ENCODE results near the gene CNPY4. TPM values are rescaled to one million over a fixed set of nuclear protein-coding genes. Genes with fewer than 3 reads are reported as not detected.

CNPY4 gene
- total and polyA plus RNA-seq, 2 donors (not counting 3 experiments of a cell fraction or from before 2014, with no cell fraction given) = 28.6 to 33.7 TPM

GRCh38 chr7:100107890-100108289 is 11.5 kb upstream of the CNPY4 start:
- TF ChIP-seq, protein P1, sequence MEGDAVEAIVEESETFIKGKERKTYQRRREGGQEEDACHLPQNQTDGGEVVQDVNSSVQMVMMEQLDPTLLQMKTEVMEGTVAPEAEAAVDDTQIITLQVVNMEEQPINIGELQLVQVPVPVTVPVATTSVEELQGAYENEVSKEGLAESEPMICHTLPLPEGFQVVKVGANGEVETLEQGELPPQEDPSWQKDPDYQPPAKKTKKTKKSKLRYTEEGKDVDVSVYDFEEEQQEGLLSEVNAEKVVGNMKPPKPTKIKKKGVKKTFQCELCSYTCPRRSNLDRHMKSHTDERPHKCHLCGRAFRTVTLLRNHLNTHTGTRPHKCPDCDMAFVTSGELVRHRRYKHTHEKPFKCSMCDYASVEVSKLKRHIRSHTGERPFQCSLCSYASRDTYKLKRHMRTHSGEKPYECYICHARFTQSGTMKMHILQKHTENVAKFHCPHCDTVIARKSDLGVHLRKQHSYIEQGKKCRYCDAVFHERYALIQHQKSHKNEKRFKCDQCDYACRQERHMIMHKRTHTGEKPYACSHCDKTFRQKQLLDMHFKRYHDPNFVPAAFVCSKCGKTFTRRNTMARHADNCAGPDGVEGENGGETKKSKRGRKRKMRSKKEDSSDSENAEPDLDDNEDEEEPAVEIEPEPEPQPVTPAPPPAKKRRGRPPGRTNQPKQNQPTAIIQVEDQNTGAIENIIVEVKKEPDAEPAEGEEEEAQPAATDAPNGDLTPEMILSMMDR (IDR thresholded peaks at IDR 0.05; ENCODE audit: extremely low read depth in 1 of 2, insufficient read depth in 1 of 2, low read depth in 1 of 2, low read length in 2 of 2) = no peak
- TF ChIP-seq MYC (IDR thresholded peaks at IDR 0.05; ENCODE audit: low read depth, low read length) (no peak), POLR2A (IDR thresholded peaks at IDR 0.05; ENCODE audit: low read depth, low read length) (no peak), GATA2 (IDR thresholded peaks at IDR 0.05; ENCODE audit: insufficient read depth, insufficient read length, low read depth, low read length) (no peak)
- CTCF ChIA-PET = no interaction called here
- FAIRE-seq (no peak), DNase-seq (ENCODE audit: low read depth, low spot score) (no peak)
- no peaks in the 10 kb centered on the region for H4K20me1 ChIP-seq (replicated peaks; ENCODE audit: control insufficient read depth, extremely low read depth, insufficient read depth, low read length)
- intact Hi-C loops (cut with micrococcal nuclease) = loop anchor here (10.0 kb wide), 1 partner anchor 1017 kb away; the partner anchor contains the start of gene SERPINE1
- no TSS peak for BruUV-seq (replicated peaks)
- no peak overlapping the region for H3K9ac ChIP-seq (replicated peaks; ENCODE audit: extremely low read depth, insufficient read depth, low read length)
- no peaks in the 10 kb centered on the region for H3K27me3 ChIP-seq (ENCODE audit: control insufficient read depth in 2 of 2, insufficient read depth in 2 of 2, low read length in 2 of 2)
- H3K27ac ChIP-seq (ENCODE audit: insufficient read depth, low read depth, low read length) = no peak overlapping the region
- no peaks in the 10 kb centered on the region for H3K9me3 ChIP-seq (replicated peaks; ENCODE audit: control insufficient read depth, insufficient read depth, low read length)
- POLR2A ChIA-PET = no interaction called here
- no peak overlapping the region for H3K4me3 ChIP-seq (replicated peaks in 1 of 3; ENCODE audit: insufficient read depth in 1 of 3, low read depth in 1 of 3, low read length in 3 of 3)
- no peaks in the 10 kb centered on the region for H3K79me2 ChIP-seq (ENCODE audit: control insufficient read depth, insufficient read depth, low read length)
- H3K9me1 ChIP-seq (replicated peaks; ENCODE audit: control insufficient read depth, extremely low read depth, insufficient read depth, low read length) = no peaks in the 10 kb centered on the region
- dilution Hi-C loops (cut with MboI; ENCODE audit: extremely low pct_ligation_motif_present, low sequenced_read_pairs) = no loop called here
- no peak overlapping the region for H3K4me2 ChIP-seq (ENCODE audit: insufficient read depth, low read length)
- no peaks in the 10 kb centered on the region for H3K4me1 ChIP-seq (ENCODE audit: control insufficient read depth, extremely low read depth, insufficient read depth, low read length)
- no peak overlapping the region for H2AFZ ChIP-seq (ENCODE audit: low read depth, low read length)
- peaks cover 12 to 49% of the 10 kb centered on the region in 2 experiments for H3K36me3 ChIP-seq (ENCODE audit: control insufficient read depth in 2 of 2, extremely low read depth in 1 of 2, insufficient read depth in 2 of 2, low read length in 2 of 2)

DNA sequence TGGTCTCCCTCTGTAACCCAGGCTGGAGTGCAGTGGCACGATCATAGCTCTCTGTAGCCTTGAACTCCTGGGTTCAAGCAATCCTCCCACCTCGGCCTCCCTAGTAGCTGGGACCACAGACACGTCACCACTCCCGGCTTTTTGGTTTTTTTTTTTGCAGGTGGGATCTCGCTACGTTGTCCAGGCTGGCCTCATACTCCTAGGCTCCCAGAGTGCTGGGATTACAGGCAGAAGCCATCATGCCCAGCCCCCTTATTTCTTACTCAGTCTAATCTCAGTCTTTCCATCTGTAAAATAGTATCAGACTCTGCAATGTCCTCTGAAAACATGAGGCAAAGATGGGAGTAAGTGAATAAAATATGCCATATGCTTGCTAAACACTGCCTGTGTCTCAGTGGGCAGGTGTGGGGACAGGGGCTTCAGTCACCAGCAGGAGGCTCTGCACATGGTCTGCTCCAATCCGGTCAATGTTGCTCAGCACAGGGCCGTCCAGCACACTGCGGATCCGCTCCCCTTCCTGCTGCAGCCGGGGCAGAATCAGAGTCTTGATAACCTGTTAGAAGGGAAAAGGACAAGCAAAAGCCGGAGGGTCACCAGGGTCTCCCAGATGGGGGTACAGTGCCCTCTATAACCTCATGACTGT is 9.8 kb upstream of the CNPY4 start:
- no peak overlapping the region for H3K4me2 ChIP-seq (ENCODE audit: insufficient read depth, low read length)
- peaks cover 12 to 50% of the 10 kb centered on the region in 2 experiments for H3K36me3 ChIP-seq (ENCODE audit: control insufficient read depth in 2 of 2, extremely low read depth in 1 of 2, insufficient read depth in 2 of 2, low read length in 2 of 2)
- H3K9ac ChIP-seq (replicated peaks; ENCODE audit: extremely low read depth, insufficient read depth, low read length) = no peak overlapping the region
- no peak overlapping the region for H2AFZ ChIP-seq (ENCODE audit: low read depth, low read length)
- ChIA-PET POLR2A (no interaction called here), CTCF (interaction anchor here (1.1 kb wide), 1 partner anchor 8 kb away, joined by 4 read pairs; the partner anchor contains the start of genes AP4M1 and MCM7)
- intact Hi-C loops (cut with micrococcal nuclease) = loop anchor here (10.0 kb wide), 1 partner anchor 1015 kb away; the partner anchor contains the start of gene SERPINE1
- H3K27ac ChIP-seq (ENCODE audit: insufficient read depth, low read depth, low read length) = no peak overlapping the region
- no peaks in the 10 kb centered on the region for H3K9me1 ChIP-seq (replicated peaks; ENCODE audit: control insufficient read depth, extremely low read depth, insufficient read depth, low read length)
- BruUV-seq (replicated peaks) = no TSS peak
- TF ChIP-seq MYC (IDR thresholded peaks at IDR 0.05; ENCODE audit: low read depth, low read length) = no peak
- TF ChIP-seq, protein P1 (IDR thresholded peaks at IDR 0.05; ENCODE audit: extremely low read depth in 1 of 2, insufficient read depth in 1 of 2, low read depth in 1 of 2, low read length in 2 of 2) = peak in 1 of 2 donors; percentile 17
- H3K4me3 ChIP-seq (replicated peaks in 1 of 3; ENCODE audit: insufficient read depth in 1 of 3, low read depth in 1 of 3, low read length in 3 of 3) = no peak overlapping the region
- DNase-seq (ENCODE audit: low read depth, low spot score) = no peak
- FAIRE-seq = no peak
- no peaks in the 10 kb centered on the region for H3K4me1 ChIP-seq (ENCODE audit: control insufficient read depth, extremely low read depth, insufficient read depth, low read length)
- H3K9me3 ChIP-seq (replicated peaks; ENCODE audit: control insufficient read depth, insufficient read depth, low read length) = no peaks in the 10 kb centered on the region
- H3K27me3 ChIP-seq (ENCODE audit: control insufficient read depth in 2 of 2, insufficient read depth in 2 of 2, low read length in 2 of 2) = no peaks in the 10 kb centered on the region
- dilution Hi-C loops (cut with MboI; ENCODE audit: extremely low pct_ligation_motif_present, low sequenced_read_pairs) = no loop called here
- no peaks in the 10 kb centered on the region for H3K79me2 ChIP-seq (ENCODE audit: control insufficient read depth, insufficient read depth, low read length)
- no peaks in the 10 kb centered on the region for H4K20me1 ChIP-seq (replicated peaks; ENCODE audit: control insufficient read depth, extremely low read depth, insufficient read depth, low read length)
